ENCODE results near the gene CCDC83.

Gene CCDC83

DNA sequence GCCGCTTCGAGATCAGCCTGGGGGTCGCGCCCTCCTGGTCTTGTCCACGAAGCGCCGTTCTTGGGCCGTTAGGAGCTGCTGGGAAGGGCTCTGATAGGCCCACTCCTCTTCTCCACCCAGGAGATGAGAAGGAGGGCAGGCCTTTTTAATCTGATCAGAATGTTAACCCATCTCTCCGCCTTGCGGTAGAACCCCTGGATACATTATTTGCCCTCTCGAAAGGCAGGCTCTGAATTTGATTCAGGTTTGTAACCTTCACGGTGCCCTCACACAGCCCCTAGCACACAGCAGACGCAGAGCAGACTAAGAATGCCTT lies at the start of gene CCDC83:
TSS of gene CCDC83 (plus strand) at position 43 of the 316 bp plus-strand sequence. CDS start 9,741 bp downstream, outside the sequence.
- Mint-ChIP-seq H3K9me3 (no peaks in the 10 kb centered on the region), H3K27ac (peak within 1 kb of the TSS; percentile 97), H3K4me3 (peak within 1 kb of the TSS; percentile 87), H3K36me3 (peaks cover 7% of the 10 kb centered on the region), H3K4me1 (peaks cover 9% of the 10 kb centered on the region)
- DNase-seq (ENCODE audit: low spot score in 2 of 2), result no peak
- ATAC-seq, result no peak

DNA sequence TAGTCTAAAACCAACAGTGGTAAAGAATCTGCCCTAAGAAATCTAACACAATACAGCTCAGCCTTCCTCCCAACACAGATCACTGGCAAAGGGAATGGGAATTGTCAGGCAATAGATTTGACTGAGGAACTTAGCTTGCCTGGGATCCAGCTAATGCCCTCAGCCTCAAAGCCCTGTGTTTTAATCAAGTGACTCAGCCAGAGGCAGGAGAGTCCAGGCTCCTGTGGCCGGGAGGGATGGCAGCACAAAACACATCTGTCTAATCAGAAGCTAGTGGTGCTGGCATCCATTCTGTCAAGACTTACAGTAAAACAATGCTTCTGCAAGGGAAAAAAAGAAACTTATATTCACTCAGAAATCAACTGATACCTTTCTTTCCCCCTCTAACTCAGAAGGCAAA lies 49.8 kb upstream of the CCDC83 start:
- Mint-ChIP-seq H3K27ac (no peak overlapping the region), H3K36me3 (peaks cover 6% of the 10 kb centered on the region), H3K4me3 (no peak overlapping the region), H3K4me1 (peaks cover 63% of the 10 kb centered on the region), H3K9me3 (no peaks in the 10 kb centered on the region)
- ATAC-seq (no peak), DNase-seq (ENCODE audit: low spot score in 2 of 2) (no peak)

DNA sequence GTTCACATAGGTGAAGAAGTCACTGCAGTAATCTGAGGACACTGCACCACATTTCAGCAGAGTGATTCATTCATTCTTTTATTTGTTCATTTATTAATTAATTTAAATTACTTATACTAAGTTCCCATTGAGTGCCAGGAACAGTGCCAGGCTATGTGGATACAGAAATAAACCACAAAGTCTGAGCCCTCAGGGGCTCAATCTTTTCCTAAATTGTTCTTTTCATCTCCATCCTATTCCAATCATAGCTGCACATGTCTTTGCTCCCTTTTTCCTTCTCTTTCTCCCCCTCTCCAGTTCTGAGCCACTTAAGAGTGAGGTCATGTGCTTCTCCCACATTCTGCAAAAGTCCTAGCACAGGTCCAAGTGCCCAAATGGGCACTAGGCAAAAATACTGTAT lies 49.2 kb upstream of the CCDC83 start:
- H3K9me3 Mint-ChIP-seq, result no peaks in the 10 kb centered on the region
- no peak overlapping the region for H3K27ac Mint-ChIP-seq
- H3K36me3 Mint-ChIP-seq, result peaks cover 6% of the 10 kb centered on the region
- ATAC-seq (no peak), DNase-seq (ENCODE audit: low spot score in 2 of 2) (no peak)
- H3K4me3 Mint-ChIP-seq, result no peak overlapping the region
- peaks cover 58% of the 10 kb centered on the region for H3K4me1 Mint-ChIP-seq

DNA sequence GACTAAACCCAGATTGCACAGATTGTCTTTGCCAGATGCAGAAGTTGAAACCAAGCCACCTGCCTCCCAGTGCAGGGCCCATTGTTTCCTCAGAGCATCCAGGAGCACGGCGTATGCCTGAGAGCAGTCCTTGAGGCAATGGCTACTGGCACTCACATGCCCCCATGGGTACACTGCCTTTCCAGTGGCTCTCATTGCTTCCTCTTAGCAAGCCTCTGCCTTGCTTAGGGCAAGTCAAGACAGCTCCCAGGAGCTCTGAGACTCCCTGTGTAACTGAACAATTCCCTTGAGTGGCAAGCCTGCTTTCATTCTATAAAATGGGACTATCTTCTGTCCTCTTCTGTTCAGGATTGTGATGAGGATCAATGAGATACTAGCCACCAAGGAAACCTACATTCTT lies 48.3 kb upstream of the CCDC83 start:
- ATAC-seq (no peak), DNase-seq (ENCODE audit: low spot score in 2 of 2) (no peak)
- Mint-ChIP-seq H3K9me3 (no peaks in the 10 kb centered on the region), H3K4me3 (no peak overlapping the region), H3K4me1 (peaks cover 57% of the 10 kb centered on the region), H3K36me3 (peaks cover 12% of the 10 kb centered on the region), H3K27ac (no peak overlapping the region)

DNA sequence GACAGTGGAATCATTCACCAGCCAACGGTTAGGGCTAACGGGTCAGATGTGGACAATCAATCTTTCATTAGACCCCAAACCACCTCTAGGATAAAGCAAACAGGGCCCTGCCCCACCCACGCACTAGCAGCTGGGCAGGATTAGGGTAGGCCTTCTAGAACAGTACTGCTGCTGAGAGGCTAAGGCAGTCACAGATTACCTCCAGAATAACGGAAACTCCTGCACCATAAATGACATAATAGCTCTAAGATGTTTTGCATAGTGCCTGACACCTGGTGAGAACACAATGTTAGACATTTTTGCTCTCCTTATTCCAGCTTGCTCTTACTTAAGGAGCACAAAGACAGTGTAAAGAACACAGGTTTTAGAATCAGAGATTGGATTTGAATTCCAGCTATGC lies 46.0 kb upstream of the CCDC83 start:
- ATAC-seq (peak; percentile 11), DNase-seq (ENCODE audit: low spot score in 2 of 2) (no peak)
- peak overlapping the region; percentile 88 for H3K4me3 Mint-ChIP-seq
- peaks cover 48% of the 10 kb centered on the region for H3K4me1 Mint-ChIP-seq
- peak overlapping the region; percentile 87 for H3K27ac Mint-ChIP-seq
- H3K36me3 Mint-ChIP-seq, result peaks cover 12% of the 10 kb centered on the region
- H3K9me3 Mint-ChIP-seq, result no peaks in the 10 kb centered on the region

DNA sequence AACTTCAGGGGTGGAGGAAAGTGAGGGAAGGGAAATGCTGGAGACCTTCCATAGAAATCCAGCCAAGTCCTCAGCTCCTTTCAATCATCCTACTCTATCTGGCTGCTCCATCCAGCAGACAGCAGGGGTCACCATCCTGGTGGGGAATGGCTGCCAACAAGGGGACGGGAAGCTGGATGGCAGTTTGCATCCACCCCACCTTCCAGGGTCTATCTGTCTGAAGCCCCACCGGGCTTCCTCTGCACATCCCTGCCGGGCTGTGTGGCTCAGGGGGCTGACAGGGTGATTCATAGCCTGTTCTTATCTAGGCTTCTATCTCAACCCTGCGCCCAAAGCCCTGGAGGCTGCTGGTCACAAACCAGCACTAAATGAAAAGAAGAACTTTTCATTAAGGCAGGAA lies 45.3 kb upstream of the CCDC83 start:
- Mint-ChIP-seq H3K36me3 (peaks cover 12% of the 10 kb centered on the region), H3K9me3 (no peaks in the 10 kb centered on the region), H3K4me1 (peaks cover 42% of the 10 kb centered on the region), H3K27ac (peak overlapping the region; percentile 87), H3K4me3 (peak overlapping the region; percentile 88)
- DNase-seq (ENCODE audit: low spot score in 2 of 2) (peak in 1 of 2 donors; percentile 57), ATAC-seq (peak; percentile 62)

DNA sequence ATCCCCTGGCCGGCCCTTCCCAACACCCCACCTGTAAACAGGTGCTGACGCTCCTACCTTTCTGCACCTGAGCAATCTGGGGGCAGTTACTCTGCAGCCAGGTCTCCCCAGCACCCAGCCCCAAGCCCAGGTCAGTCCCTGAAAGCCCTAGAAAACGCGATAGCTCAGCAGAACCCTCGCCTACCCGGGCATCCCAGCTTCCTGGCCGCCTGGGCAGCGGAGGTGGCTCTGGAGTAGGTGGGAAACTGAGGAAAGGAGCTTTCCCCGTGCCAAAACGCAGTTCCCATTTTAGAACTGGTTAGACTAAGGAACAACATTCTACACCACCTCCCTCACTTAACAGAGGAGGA lies 44.7 kb upstream of the CCDC83 start:
- H3K9me3 Mint-ChIP-seq, result no peaks in the 10 kb centered on the region
- peak; percentile 2 for ATAC-seq
- H3K27ac Mint-ChIP-seq, result peak overlapping the region; percentile 87
- DNase-seq (ENCODE audit: low spot score in 2 of 2), result no peak
- peaks cover 35% of the 10 kb centered on the region for H3K4me1 Mint-ChIP-seq
- H3K36me3 Mint-ChIP-seq, result peaks cover 12% of the 10 kb centered on the region
- H3K4me3 Mint-ChIP-seq, result peak overlapping the region; percentile 88

DNA sequence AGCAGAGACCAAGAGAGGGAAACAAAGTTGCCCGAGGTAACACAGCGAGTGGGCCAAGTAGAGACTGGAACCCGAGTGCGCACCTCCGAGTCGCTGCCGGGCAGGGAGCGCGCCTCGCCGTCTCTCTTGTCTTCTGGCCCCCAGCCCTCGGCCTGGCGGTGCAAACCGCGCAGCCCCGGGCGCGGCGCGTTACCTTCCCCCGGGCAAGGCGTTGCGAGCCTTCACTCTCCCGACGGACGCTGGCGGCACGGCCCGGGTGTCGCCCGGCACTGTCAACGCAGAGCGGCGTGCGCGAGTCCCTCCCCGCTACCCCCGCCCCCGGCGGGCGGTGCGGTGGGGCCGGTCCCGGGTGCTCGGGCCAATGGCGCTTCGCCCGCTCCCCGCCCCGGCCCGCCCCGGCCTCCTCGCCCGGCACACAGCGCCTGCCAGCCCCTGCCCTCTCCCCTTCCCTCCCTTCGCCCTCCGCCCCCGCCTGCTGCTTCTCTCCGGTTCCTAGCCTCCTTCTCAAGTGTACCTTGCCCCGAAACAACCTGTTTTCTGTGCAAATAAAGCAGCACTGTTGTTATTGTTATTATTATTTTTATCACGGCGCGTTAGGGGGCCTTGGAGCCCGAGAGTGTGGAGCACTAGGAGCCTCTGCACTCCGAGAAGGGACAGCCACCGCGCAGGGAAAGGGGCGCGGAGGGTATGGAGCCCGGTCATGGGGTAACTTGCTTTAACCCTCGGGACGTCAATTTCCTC lies 44.1 kb upstream of the CCDC83 start, which contains the start of gene SYTL2:
TSS of gene SYTL2 (minus strand) at position 271 of the 741 bp plus-strand sequence. CDS start 53,416 bp downstream, outside the sequence.
- DNase-seq (ENCODE audit: low spot score in 2 of 2) (peak; percentile 74 to 86), ATAC-seq (peak; percentile 96)
- H3K4me3 Mint-ChIP-seq, result peak within 1 kb of the TSS; percentile 88
- peaks cover 12% of the 10 kb centered on the region for H3K36me3 Mint-ChIP-seq
- H3K9me3 Mint-ChIP-seq, result no peaks in the 10 kb centered on the region
- H3K27ac Mint-ChIP-seq, result peak within 1 kb of the TSS; percentile 87
- peaks cover 30% of the 10 kb centered on the region for H3K4me1 Mint-ChIP-seq

DNA sequence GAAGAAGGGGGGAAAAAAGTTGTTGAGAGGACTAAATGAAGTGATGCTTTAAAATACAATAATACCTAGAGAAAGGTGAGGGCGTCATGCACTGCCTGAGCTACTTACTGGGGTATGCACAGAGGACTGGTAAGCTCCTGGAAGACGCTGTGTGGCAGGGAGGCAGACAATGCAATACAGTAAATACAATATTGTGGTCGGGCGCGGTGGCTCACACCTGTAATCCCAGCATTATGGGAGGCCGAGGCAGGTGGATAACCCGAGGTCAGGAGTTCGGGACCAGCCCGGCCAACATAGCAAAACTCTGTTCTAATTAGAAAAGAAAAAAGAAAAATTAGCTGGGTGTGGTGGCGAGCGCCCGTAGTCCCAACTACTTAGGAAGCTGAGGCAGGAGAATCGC lies 43.6 kb upstream of the CCDC83 start:
- H3K4me1 Mint-ChIP-seq, result peaks cover 26% of the 10 kb centered on the region

DNA sequence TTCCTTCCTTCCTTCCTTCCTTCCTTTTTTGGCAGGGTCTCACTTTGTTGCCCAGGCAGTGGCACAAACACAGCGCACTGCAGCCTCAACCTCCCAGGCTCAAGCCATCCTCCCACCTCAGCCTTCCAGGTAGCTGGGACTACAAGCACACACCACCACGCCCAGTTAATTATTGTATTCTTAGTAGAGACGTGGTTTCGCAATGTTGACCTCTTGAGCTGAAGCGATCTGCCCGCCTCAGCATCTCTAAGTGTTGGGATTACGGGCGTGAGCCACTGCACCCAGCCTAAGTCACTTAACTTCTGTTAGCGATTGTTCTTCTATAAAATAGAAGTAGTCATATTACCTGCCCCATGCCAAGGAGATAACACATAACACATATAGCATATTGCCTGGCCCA lies 41.5 kb upstream of the CCDC83 start:
- Mint-ChIP-seq H3K4me3 (no peak overlapping the region), H3K36me3 (peaks cover 12% of the 10 kb centered on the region), H3K9me3 (no peaks in the 10 kb centered on the region), H3K27ac (no peak overlapping the region), H3K4me1 (peaks cover 25% of the 10 kb centered on the region)
- ATAC-seq (no peak), DNase-seq (ENCODE audit: low spot score in 2 of 2) (no peak)

More for the DNA sequence above, 43.6 kb upstream of the CCDC83 start:
- DNase-seq (ENCODE audit: low spot score in 2 of 2) (no peak), ATAC-seq (no peak)
- Mint-ChIP-seq H3K9me3 (no peaks in the 10 kb centered on the region), H3K4me3 (peak overlapping the region; percentile 88), H3K36me3 (peaks cover 12% of the 10 kb centered on the region), H3K27ac (peak overlapping the region; percentile 87)

DNA sequence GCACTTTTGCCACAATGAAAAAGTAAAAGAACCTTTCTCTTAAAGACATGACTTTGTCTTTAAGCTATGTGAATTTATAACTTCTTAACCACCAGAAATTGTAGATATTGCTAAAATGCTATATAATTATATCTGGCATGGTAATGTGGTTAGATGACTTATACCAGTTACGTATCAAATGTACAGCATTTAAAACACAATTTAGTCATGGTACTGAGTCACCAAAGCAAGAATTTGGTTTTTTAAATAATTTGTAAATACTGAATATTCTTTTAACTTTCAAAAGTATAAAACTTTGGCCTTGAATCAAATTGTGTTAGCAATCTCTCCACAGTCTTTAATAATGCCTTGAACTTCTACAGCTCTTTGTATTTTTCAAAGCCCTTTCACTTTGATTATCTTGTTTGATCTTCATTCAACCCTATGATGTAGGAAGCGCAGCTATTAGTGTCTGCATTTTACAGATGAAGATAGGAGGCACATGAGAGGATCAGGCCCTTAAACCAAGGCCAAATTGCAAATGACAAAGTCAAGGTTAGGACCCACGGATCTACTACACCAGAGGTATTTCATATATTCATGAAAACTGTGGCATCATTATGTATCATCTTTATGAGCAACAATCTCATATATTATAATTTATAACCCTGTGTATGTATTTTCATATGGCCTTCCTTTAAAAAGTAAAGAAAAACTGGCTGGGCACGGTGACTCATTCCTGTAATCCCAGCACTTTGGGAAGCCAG lies 39.8 kb upstream of the CCDC83 start:
- no peak for ATAC-seq
- DNase-seq (ENCODE audit: low spot score in 2 of 2), result no peak
- Mint-ChIP-seq H3K27ac (no peak overlapping the region), H3K4me3 (no peak overlapping the region), H3K9me3 (no peaks in the 10 kb centered on the region), H3K4me1 (peaks cover 9% of the 10 kb centered on the region), H3K36me3 (peaks cover 6% of the 10 kb centered on the region)

DNA sequence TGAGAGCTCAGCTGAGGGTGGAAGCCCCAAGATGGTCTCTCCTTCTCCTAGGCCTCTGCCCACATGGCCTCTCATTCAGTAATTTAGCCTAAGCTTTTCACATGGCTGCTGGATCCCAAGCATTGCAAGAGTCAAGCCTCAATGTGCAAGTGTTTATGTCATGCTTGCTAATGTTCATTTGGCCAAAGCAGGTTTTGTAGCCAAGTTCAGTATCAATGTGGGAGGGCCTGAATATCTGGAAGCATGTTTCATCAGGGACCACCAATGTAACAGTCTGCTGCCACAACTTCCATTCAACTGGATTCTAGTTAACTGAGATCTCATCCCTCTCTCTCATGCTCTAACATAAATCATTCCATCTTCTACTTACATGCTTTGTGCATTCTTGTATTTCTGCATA lies 35.7 kb upstream of the CCDC83 start:
- H3K4me1 Mint-ChIP-seq, result peaks cover 32% of the 10 kb centered on the region
- H3K27ac Mint-ChIP-seq, result no peak overlapping the region
- H3K9me3 Mint-ChIP-seq, result no peaks in the 10 kb centered on the region
- DNase-seq (ENCODE audit: low spot score in 2 of 2) (no peak), ATAC-seq (no peak)
- H3K36me3 Mint-ChIP-seq, result no peaks in the 10 kb centered on the region
- H3K4me3 Mint-ChIP-seq, result no peak overlapping the region

DNA sequence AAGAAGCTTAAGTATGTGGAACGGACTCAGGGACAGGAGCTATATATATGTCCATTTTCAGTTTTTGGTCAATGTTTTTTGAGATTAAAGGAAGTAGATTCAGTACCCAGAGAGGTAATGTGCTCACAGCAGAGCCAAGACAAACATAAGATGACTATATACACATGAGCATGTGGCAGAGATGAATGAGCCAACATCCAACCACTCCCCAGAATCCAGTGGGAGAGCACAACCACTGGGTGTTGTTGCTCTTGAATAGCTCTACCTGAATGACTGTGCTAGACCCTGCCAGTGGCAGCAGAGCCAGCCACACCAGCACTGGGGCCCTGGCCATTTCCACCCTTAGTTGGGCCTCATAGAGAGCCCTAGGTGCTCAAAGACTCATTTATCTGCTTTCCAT lies 33.5 kb upstream of the CCDC83 start:
- ATAC-seq (peak; percentile 63), DNase-seq (ENCODE audit: low spot score in 2 of 2) (no peak)
- Mint-ChIP-seq H3K4me1 (peaks cover 54% of the 10 kb centered on the region), H3K36me3 (no peaks in the 10 kb centered on the region), H3K9me3 (no peaks in the 10 kb centered on the region), H3K4me3 (no peak overlapping the region), H3K27ac (no peak overlapping the region)

DNA sequence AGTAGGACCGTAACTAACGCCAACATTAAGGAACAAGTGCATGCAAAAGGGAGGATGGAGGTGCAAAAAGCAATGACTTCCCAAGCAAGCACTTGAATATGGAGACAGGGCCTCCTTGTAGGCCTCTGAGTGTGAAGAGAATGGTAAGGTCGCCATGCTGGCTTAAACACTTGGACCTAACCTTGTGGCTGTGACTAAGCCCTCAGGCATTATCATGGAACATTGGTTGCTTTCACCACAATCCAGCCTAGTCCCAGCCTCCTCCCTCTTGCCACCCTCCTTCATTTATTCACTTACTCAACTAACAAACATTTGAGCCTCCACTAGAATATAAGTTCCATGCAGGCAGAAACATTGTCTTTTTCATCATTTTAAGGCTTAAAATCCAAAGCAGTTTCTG lies 32.4 kb upstream of the CCDC83 start:
- no peak for ATAC-seq
- H3K4me3 Mint-ChIP-seq, result no peak overlapping the region
- no peak for DNase-seq (ENCODE audit: low spot score in 2 of 2)
- peaks cover 66% of the 10 kb centered on the region for H3K4me1 Mint-ChIP-seq
- peak overlapping the region; percentile 77 for H3K27ac Mint-ChIP-seq
- no peaks in the 10 kb centered on the region for H3K9me3 Mint-ChIP-seq
- no peaks in the 10 kb centered on the region for H3K36me3 Mint-ChIP-seq

DNA sequence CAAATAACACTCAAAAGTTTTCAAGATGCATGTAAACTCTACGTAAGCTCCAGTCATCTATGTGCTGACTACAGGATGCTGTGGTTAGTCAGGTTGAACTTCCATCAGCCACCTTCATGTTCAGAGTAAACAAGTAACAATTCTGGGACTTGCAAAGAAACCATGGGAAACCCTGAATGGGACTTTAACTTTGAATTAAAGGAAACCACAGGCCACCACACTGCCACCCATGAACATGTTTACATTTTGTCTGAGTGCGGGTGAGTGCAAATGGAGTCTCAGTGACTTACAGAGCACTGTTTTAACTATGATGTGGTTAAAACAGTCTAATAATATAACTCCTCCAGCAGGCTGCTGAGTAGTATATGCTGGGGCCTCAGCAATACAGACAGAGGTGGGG lies 31.4 kb upstream of the CCDC83 start:
- H3K4me1 Mint-ChIP-seq, result peaks cover 71% of the 10 kb centered on the region
- DNase-seq (ENCODE audit: low spot score in 2 of 2), result peak in 1 of 2 donors; percentile 77

DNA sequence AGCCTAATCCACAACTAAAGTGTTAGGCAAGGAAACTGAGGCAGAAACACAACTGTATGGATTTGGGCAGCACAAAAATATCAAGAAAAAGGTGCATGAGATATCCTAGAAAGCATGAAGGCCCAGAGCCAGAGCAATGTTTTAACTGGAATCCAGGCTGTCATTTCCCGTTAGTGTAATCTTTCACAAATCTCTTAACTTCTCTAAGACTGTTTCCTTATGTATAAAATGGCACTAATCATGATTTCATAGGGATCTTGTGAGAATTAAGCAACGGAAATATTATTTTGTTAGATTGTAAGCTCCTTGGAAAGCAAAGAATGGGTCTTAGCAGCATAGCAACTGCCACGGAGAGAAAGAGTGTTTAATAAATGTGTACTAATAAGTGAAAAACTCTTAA lies 29.6 kb upstream of the CCDC83 start:
- peak overlapping the region; percentile 97 for H3K27ac Mint-ChIP-seq
- H3K4me1 Mint-ChIP-seq, result peaks cover 74% of the 10 kb centered on the region
- no peaks in the 10 kb centered on the region for H3K9me3 Mint-ChIP-seq
- DNase-seq (ENCODE audit: low spot score in 2 of 2) (no peak), ATAC-seq (no peak)
- H3K4me3 Mint-ChIP-seq, result peak overlapping the region; percentile 52
- no peaks in the 10 kb centered on the region for H3K36me3 Mint-ChIP-seq

More for the DNA sequence above, 31.4 kb upstream of the CCDC83 start:
- Mint-ChIP-seq H3K36me3 (no peaks in the 10 kb centered on the region), H3K27ac (peak overlapping the region; percentile 77), H3K9me3 (no peaks in the 10 kb centered on the region), H3K4me3 (peak overlapping the region; percentile 26)
- ATAC-seq, result peak; percentile 82
